Epithelial cell of proximal tubule (primary cell): ENCODE results near the gene PKIG. TPM values are rescaled to one million over a fixed set of nuclear protein-coding genes. Genes with fewer than 3 reads are reported as not detected.

Experiments used
- DNase-seq: peaks from one replicate; pipeline ENCODE4 v3.0.0-alpha.2; 2011; ENCODE audit warnings: low read depth
- H3K4me3 ChIP-seq: 2 replicates; pipeline ENCODE4 v1.5.1; 2011; ENCODE audit warnings: low read depth, mild to moderate bottlenecking, low read length
- CTCF ChIP-seq: conservative IDR thresholded peaks from 2 replicates; pipeline ENCODE4 v1.5.1; 2012; ENCODE audit warnings: low read depth, mild to moderate bottlenecking, low read length
- total RNA-seq: library from RNA; depleted of rRNA; stranded (reverse); fragments of >200 nt; gene quantifications from 2 replicates; pipeline ENCODE4 v1.2.3, GENCODE V29; 2015

Gene PKIG
- total RNA-seq, 1 donor from 2014 or later: 64.3 TPM

- no peak for DNase-seq
- H3K4me3 ChIP-seq: no peak overlapping the region
- TF ChIP-seq CTCF: no peak
Measured at GRCh38 chr20:44624152-44624551, 41.8 kb downstream of the PKIG start.

DNA sequence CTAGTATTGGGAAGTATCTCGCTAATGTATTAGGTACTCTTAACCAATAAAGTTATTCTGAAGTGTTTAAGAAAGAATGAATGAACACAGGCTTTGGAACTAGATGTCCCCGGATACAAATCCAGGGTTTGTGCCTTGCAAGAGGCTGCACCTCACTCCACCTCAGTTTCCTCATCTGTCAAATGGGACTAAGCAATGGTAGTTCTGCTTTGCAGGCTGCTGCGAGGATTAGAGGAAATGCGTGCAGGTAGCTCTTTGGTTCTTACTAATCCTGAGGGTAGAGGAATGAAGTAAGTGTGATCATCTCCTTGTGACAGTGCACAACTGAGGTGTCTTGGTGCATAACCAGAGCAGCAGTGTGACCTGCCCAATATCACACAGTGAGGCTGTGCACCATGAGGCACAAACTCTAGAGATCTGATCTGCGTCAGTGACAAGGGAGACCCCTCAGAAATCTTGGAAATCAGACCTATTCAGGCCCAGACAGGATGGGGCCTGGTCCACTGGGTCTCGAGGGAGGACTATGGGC, 42.4 kb downstream of the PKIG start:
- no peak overlapping the region for H3K4me3 ChIP-seq
- TF ChIP-seq CTCF: no peak
- no peak for DNase-seq

- TF ChIP-seq CTCF: no peak
- no peak for DNase-seq
- H3K4me3 ChIP-seq: no peak overlapping the region
Measured at GRCh38 chr20:44625361-44625760, 43.0 kb downstream of the PKIG start.

DNA sequence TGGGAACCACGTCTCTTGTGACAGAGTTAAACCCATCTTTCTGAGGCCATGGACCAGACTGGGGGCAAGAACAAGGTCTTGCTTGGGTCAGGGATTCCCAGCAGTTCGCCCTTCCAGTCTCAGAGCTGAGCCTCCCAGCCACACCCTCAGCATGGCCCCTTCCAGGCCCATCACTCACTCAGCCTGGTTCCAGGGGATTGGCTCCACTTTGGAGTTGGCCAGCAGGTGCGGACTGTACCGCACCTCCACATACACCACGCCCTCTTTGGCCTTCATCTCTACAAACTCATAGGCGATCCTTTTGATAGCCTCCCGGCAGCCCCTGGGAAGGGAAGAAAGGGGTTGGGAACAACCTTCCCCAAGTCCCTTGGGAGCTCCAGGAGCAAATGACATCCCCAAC, 43.9 kb downstream of the PKIG start:
- no peak overlapping the region for H3K4me3 ChIP-seq
- DNase-seq: no peak
- TF ChIP-seq CTCF: no peak

DNA sequence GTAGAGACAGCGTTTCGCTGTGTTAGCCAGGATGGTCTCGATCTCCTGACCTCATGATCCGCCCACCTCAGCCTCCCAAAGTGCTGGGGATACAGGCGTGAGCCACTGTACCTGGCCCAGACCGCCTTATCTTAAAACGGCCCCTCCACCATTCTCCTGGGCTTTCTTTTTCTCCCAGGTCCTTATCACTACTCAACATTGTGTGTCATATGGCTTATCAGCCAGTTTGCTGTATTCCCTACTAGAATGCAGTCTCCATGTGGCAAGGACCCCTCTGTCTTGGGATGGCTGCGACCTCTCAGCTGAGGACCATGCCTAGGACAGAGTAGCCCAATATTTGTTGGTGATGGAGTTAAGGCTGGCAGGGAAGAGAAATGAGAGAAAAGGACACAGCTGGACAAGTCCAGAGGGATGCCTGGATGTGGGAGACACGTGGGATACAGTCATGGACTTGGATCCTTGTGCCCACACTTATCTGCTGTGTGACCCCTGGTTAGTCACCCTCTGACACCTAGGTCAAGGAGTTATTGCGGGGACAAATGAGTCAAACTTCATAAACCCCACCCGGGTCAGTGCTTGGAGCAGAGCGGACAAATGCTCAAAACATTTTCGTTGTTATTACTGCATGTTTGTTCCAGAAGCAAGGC, 45.1 kb downstream of the PKIG start:
- no peak overlapping the region for H3K4me3 ChIP-seq

DNA sequence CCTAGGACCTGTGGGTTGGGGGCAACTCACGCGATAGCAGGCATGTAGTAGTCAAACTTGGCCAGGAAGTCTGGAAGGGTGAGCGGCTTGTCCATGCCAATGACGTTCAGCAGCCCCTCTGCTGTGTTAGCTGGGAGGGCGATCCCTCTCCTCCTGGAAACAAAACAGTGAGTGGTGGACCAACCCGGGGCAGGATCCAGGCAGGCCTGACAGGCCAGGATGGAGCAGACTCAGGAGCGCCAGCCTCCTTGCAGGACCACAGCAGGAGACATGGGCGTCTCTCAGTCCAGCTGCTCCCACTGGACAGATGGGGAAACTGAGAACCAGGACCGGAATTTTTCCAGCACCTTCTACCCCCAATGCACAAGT, 46.6 kb downstream of the PKIG start:
- no peak for TF ChIP-seq CTCF
- no peak for DNase-seq
- H3K4me3 ChIP-seq: no peak overlapping the region

More for the DNA sequence above, 45.1 kb downstream of the PKIG start:
- DNase-seq: no peak
- TF ChIP-seq CTCF: no peak

DNA sequence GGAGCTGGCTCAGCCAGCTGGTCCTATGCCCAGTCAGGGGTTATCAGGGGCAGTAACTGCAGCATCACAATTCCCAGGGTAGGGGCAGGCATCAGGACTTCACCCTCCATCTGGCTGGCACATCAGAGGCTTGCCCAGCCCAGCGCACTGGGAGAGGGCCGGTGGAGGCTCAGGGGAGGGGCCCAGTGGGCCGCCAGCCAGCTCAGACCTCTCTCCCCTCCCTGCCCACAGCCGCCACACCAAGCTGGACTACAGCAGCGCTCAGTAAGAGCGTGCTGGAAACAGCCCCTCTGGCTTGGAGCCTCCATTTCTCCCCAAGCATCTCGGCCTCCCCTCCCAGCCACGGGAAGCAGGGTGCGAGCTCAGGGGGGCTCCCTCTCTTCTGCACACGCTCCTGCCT, 47.2 kb downstream of the PKIG start:
- no peak for TF ChIP-seq CTCF
- H3K4me3 ChIP-seq: no peak overlapping the region

More for the DNA sequence above, 47.2 kb downstream of the PKIG start:
- DNase-seq: no peak
